ENCODE measurements around the gene MAGEE1. TPM values are rescaled to one million over a fixed set of nuclear protein-coding genes. Genes with fewer than 3 reads are reported as not detected.
A peak's percentile ranks its signal among the peaks of the same experiment; 100 is the strongest.

Gene MAGEE1
- total RNA-seq, 1 donor from 2014 or later = 4.5 TPM

DNA sequence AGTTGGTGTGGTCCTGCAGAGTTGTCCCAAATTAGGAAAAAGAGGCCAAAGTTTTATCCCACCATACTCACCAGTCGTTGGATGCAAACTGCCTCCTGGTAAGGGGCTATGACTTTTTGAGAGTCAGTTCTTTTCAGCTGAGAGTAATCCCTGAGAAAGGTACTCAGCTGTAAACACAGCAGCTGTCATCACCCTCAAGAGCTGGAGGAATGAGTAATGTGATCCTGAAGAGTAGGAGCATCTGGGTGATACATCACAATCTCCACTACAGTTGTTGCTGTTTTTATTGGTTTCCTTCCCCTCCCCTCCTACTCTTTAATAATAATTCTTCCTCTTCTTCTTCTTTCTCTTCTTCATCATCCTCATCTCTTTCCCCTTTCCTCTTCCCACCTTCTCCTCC, 5.7 kb downstream of the MAGEE1 start:
- intact Hi-C loops (cut with DNase I) = no loop called here
- no peak for DNase-seq (ENCODE audit: low spot score in 2 of 2)
- H3K9me3 ChIP-seq = no peaks in the 10 kb centered on the region
- no peaks in the 10 kb centered on the region for H3K27me3 ChIP-seq
- no peaks in the 10 kb centered on the region for H3K4me1 ChIP-seq
- TF ChIP-seq, protein P1, sequence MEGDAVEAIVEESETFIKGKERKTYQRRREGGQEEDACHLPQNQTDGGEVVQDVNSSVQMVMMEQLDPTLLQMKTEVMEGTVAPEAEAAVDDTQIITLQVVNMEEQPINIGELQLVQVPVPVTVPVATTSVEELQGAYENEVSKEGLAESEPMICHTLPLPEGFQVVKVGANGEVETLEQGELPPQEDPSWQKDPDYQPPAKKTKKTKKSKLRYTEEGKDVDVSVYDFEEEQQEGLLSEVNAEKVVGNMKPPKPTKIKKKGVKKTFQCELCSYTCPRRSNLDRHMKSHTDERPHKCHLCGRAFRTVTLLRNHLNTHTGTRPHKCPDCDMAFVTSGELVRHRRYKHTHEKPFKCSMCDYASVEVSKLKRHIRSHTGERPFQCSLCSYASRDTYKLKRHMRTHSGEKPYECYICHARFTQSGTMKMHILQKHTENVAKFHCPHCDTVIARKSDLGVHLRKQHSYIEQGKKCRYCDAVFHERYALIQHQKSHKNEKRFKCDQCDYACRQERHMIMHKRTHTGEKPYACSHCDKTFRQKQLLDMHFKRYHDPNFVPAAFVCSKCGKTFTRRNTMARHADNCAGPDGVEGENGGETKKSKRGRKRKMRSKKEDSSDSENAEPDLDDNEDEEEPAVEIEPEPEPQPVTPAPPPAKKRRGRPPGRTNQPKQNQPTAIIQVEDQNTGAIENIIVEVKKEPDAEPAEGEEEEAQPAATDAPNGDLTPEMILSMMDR (IDR thresholded peaks at IDR 0.05) = no peak
- H3K36me3 ChIP-seq = no peaks in the 10 kb centered on the region
- H3K4me3 ChIP-seq = no peak overlapping the region
- H3K27ac ChIP-seq = no peak overlapping the region

DNA sequence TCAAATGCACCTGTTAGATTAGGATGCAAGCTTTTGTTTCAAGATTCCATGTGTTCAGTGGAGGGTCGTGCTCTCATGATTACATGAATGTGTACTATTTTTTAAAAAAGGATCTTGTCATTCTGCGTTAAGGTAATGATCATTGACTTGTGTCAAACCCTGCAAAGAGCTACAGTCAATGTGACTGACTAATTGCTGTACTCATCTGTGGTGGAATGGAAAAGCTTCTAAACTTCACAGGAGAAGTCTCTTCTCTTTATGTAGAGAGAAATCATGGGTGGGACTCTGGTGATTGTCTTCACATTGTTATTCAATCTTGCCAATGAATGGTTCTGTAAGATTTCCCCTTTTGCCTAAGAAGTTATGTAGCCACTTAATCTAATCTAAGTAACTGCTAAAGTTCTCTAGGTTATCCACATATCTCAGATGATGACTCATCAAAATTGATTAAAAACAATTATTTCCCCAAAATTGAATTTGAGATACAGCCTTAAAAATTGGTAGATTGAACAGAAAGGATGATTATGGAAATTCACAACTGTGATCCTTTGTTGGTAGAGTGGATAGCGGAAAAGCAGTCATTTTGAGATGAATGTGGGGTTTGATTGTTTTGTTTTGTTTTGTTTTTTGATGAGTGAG, 6.7 kb downstream of the MAGEE1 start:
- Histone ChIP-seq H3K27ac (no peak overlapping the region), H3K4me1 (no peaks in the 10 kb centered on the region), H3K36me3 (no peaks in the 10 kb centered on the region), H3K9me3 (no peaks in the 10 kb centered on the region), H3K27me3 (no peaks in the 10 kb centered on the region), H3K4me3 (no peak overlapping the region)
- TF ChIP-seq, protein P1 (IDR thresholded peaks at IDR 0.05) = no peak
- intact Hi-C loops (cut with DNase I) = no loop called here
- no peak for DNase-seq (ENCODE audit: low spot score in 2 of 2)

DNA sequence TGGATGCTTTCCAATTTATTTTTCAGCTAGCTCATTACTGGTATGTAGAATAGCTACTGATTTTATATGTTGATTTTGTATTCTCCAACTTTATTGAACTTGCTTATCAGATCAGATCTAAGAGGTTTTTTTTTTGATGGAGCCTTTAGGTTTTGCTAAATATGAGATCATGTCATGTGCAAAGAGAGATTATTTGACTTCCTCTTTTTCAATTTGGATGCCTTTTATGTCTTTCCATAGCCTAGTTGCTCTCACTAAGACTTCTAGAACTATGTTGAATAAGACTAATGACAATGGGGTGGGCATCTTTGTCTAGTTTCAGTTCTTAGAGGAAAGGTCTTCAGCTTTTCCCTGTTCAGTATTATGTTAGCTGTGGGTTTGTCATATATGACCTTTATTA, 11.7 kb downstream of the MAGEE1 start:
- peaks cover 0 to 33% of the 10 kb centered on the region in 2 donors for H3K9me3 ChIP-seq
- TF ChIP-seq, protein P1 (IDR thresholded peaks at IDR 0.05) = no peak
- intact Hi-C loops (cut with DNase I) = no loop called here
- no peak overlapping the region for H3K4me3 ChIP-seq
- no peaks in the 10 kb centered on the region for H3K36me3 ChIP-seq
- H3K4me1 ChIP-seq = no peaks in the 10 kb centered on the region
- no peaks in the 10 kb centered on the region for H3K27me3 ChIP-seq
- no peak overlapping the region for H3K27ac ChIP-seq
- DNase-seq (ENCODE audit: low spot score in 2 of 2) = no peak

DNA sequence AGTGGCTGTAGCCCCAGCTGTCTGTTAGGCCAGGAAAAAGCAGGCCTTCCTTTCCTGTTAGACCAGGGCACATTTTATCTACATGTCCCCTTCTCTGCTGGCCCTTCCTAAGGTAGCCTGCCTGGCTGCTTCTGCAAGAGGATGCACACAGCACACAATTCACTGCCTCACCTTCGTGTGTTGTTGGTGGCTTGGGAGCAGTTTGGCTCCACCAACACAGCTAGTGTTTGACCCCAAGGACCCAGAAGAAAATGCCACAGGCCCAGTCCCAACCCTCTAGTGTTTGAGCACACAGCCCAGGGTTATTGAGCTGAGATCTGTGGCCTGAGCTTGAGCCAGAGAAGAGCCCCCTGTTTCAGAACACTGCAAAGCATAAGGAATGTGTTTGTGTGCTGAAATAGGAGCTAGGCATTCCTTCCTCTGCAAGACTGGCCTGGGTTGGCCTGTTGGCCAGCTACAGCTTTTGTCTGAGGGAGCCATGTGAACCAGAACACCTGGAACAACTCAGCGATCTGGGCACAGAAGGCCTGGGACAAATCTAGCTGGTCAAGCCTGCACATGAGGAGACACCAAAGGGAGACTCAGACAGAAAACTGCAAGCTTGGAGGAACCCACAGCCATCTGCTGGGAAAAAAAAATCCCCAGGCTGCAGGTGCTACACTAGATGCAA, 26.4 kb downstream of the MAGEE1 start:
- H3K27ac ChIP-seq = no peak overlapping the region
- H3K4me1 ChIP-seq = no peaks in the 10 kb centered on the region
- no peaks in the 10 kb centered on the region for H3K27me3 ChIP-seq
- H3K36me3 ChIP-seq = no peaks in the 10 kb centered on the region
- no peak for DNase-seq (ENCODE audit: low spot score in 2 of 2)
- H3K4me3 ChIP-seq = no peak overlapping the region
- TF ChIP-seq, protein P1 (IDR thresholded peaks at IDR 0.05) = no peak
- H3K9me3 ChIP-seq = peaks cover 0 to 7% of the 10 kb centered on the region in 2 donors
- intact Hi-C loops (cut with DNase I) = loop anchor here (5.0 kb wide), 1 partner anchor 177 kb away; no protein-coding TSS in a partner anchor

DNA sequence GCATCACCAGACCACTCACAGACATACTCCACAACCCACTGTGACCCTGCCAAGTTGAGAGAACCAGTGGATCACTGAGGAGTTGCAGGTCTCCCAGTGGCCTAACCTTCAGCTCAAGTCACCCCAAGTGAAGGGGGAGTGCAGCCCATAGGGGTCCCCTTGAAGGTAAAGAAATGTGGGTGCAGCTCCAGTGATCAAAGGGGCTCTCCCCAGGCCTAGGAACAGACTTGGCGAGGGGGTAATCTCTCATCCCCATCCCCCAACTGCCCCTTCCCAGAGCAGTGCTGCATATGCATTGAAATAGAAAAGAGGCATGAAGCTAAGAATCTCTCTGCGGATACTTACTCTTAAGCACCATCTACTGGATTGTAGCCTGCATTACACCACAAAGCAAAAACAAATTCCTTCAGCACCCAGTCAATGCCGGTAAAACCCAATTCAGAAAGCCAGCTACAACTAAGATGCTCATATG, 27.0 kb downstream of the MAGEE1 start:
- H3K27me3 ChIP-seq = no peaks in the 10 kb centered on the region
- no peak for DNase-seq (ENCODE audit: low spot score in 2 of 2)
- no peak overlapping the region for H3K4me3 ChIP-seq
- H3K9me3 ChIP-seq = peaks cover 0 to 7% of the 10 kb centered on the region in 2 donors
- intact Hi-C loops (cut with DNase I) = loop anchor here (5.0 kb wide), 1 partner anchor 177 kb away; no protein-coding TSS in a partner anchor
- TF ChIP-seq, protein P1 (IDR thresholded peaks at IDR 0.05) = peak in 2 of 3 experiments; percentile 29 to 42
- no peak overlapping the region for H3K27ac ChIP-seq
- no peaks in the 10 kb centered on the region for H3K4me1 ChIP-seq
- H3K36me3 ChIP-seq = no peaks in the 10 kb centered on the region

Data from ascending aorta (tissue), 2 donors.